ENCODE measurements around the gene SP100. TPM values are rescaled to one million over a fixed set of nuclear protein-coding genes. Genes with fewer than 3 reads are reported as not detected.

SP100 gene
- total RNA-seq, 1 donor from 2014 or later: not detected

GRCh38 chr2:230457073-230457768, 41.2 kb downstream of the SP100 start:
- Mint-ChIP-seq H3K27ac (ENCODE audit: unreplicated experiment) (no peak overlapping the region), H3K4me1 (ENCODE audit: low read depth, unreplicated experiment) (no peaks in the 10 kb centered on the region), H3K4me3 (ENCODE audit: unreplicated experiment) (no peak overlapping the region)

GRCh38 chr2:230457793-230458192, 41.8 kb downstream of the SP100 start:
- Mint-ChIP-seq H3K36me3 (ENCODE audit: unreplicated experiment) (no peaks in the 10 kb centered on the region), H3K27ac (ENCODE audit: unreplicated experiment) (no peak overlapping the region), H3K4me1 (ENCODE audit: low read depth, unreplicated experiment) (no peaks in the 10 kb centered on the region), H3K9me3 (ENCODE audit: unreplicated experiment) (no peaks in the 10 kb centered on the region), H3K27me3 (ENCODE audit: unreplicated experiment) (no peaks in the 10 kb centered on the region), H3K4me3 (ENCODE audit: unreplicated experiment) (no peak overlapping the region)
- TF ChIP-seq, protein P1, sequence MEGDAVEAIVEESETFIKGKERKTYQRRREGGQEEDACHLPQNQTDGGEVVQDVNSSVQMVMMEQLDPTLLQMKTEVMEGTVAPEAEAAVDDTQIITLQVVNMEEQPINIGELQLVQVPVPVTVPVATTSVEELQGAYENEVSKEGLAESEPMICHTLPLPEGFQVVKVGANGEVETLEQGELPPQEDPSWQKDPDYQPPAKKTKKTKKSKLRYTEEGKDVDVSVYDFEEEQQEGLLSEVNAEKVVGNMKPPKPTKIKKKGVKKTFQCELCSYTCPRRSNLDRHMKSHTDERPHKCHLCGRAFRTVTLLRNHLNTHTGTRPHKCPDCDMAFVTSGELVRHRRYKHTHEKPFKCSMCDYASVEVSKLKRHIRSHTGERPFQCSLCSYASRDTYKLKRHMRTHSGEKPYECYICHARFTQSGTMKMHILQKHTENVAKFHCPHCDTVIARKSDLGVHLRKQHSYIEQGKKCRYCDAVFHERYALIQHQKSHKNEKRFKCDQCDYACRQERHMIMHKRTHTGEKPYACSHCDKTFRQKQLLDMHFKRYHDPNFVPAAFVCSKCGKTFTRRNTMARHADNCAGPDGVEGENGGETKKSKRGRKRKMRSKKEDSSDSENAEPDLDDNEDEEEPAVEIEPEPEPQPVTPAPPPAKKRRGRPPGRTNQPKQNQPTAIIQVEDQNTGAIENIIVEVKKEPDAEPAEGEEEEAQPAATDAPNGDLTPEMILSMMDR (IDR thresholded peaks at IDR 0.05; ENCODE audit: partially characterized antibody, unreplicated experiment): no peak
- no peak for DNase-seq

More at GRCh38 chr2:230457073-230457768, 41.2 kb downstream of the SP100 start:
- TF ChIP-seq, protein P1 (IDR thresholded peaks at IDR 0.05; ENCODE audit: partially characterized antibody, unreplicated experiment): no peak
- H3K27me3 Mint-ChIP-seq (ENCODE audit: unreplicated experiment): no peaks in the 10 kb centered on the region
- no peaks in the 10 kb centered on the region for H3K9me3 Mint-ChIP-seq (ENCODE audit: unreplicated experiment)
- no peaks in the 10 kb centered on the region for H3K36me3 Mint-ChIP-seq (ENCODE audit: unreplicated experiment)
- no peak for DNase-seq

GRCh38 chr2:230459216-230459615, 43.2 kb downstream of the SP100 start:
- H3K4me1 Mint-ChIP-seq (ENCODE audit: low read depth, unreplicated experiment): no peaks in the 10 kb centered on the region
- H3K9me3 Mint-ChIP-seq (ENCODE audit: unreplicated experiment): no peaks in the 10 kb centered on the region
- no peaks in the 10 kb centered on the region for H3K36me3 Mint-ChIP-seq (ENCODE audit: unreplicated experiment)
- H3K27ac Mint-ChIP-seq (ENCODE audit: unreplicated experiment): no peak overlapping the region
- no peak overlapping the region for H3K4me3 Mint-ChIP-seq (ENCODE audit: unreplicated experiment)
- H3K27me3 Mint-ChIP-seq (ENCODE audit: unreplicated experiment): no peaks in the 10 kb centered on the region
- TF ChIP-seq, protein P1 (IDR thresholded peaks at IDR 0.05; ENCODE audit: partially characterized antibody, unreplicated experiment): no peak
- no peak for DNase-seq

DNA sequence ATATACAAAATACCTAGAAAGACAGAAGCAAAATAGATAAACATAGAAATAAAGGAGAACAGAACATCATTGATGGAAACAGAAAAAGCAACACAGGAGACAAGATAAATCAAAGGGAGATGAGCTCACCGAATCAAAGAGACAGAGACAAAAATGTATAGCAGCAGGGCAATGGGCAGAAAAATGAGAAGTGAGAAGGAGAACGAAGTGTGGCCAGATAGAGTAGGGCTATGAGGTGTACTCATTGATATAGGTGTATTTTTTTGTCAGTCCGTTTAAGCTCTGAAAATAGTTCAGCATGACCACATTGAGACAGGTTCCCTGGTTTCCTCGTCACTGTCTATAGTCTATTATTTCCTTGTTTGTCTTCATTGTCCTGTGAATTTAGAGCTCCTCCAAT, 55.1 kb downstream of the SP100 start:
- no peaks in the 10 kb centered on the region for H3K36me3 Mint-ChIP-seq (ENCODE audit: unreplicated experiment)
- H3K27me3 Mint-ChIP-seq (ENCODE audit: unreplicated experiment): no peaks in the 10 kb centered on the region
- no peaks in the 10 kb centered on the region for H3K4me1 Mint-ChIP-seq (ENCODE audit: low read depth, unreplicated experiment)
- H3K4me3 Mint-ChIP-seq (ENCODE audit: unreplicated experiment): no peak overlapping the region
- H3K27ac Mint-ChIP-seq (ENCODE audit: unreplicated experiment): no peak overlapping the region
- no peaks in the 10 kb centered on the region for H3K9me3 Mint-ChIP-seq (ENCODE audit: unreplicated experiment)
- TF ChIP-seq, protein P1 (IDR thresholded peaks at IDR 0.05; ENCODE audit: partially characterized antibody, unreplicated experiment): no peak
- no peak for DNase-seq

DNA sequence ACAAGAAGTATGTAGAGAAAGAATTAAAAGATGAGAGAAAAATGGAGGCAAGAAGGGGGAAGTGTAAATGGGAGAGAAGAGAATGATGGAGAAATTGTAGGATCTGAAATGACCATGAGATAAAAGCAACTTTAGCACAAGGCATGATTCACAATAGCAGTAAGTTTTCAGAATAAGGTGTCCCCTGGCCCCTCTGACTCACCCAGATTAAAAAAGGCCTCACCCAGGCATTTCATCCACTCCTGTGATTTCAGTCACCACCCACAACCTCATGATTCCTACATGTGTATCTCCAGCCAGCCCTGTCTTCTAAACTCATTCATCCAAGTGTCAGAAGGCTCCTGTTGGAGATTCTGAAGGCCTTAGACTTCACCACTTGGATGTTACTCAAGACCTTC, 56.6 kb downstream of the SP100 start:
- no peak overlapping the region for H3K4me3 Mint-ChIP-seq (ENCODE audit: unreplicated experiment)
- no peaks in the 10 kb centered on the region for H3K36me3 Mint-ChIP-seq (ENCODE audit: unreplicated experiment)
- TF ChIP-seq, protein P1 (IDR thresholded peaks at IDR 0.05; ENCODE audit: partially characterized antibody, unreplicated experiment): no peak
- H3K27ac Mint-ChIP-seq (ENCODE audit: unreplicated experiment): no peak overlapping the region
- no peaks in the 10 kb centered on the region for H3K9me3 Mint-ChIP-seq (ENCODE audit: unreplicated experiment)
- no peak for DNase-seq
- H3K27me3 Mint-ChIP-seq (ENCODE audit: unreplicated experiment): peaks cover 2% of the 10 kb centered on the region
- no peaks in the 10 kb centered on the region for H3K4me1 Mint-ChIP-seq (ENCODE audit: low read depth, unreplicated experiment)

Data from glutamatergic neuron (in vitro differentiated cells).